GM18951 (cell line): ENCODE measurements around the gene PAPPA.

Experiments used
- POLR2A ChIP-seq: IDR thresholded peaks from 4 replicates; pipeline ENCODE4 v1.6.1; 2011; ENCODE audit warnings: mild to moderate bottlenecking; ENCODE audit not compliant: insufficient read length, insufficient read depth; ENCODE audit errors: extremely low read depth
- in situ Hi-C: fragments of 300-500 bp; cut with MboI; formaldehyde crosslinking; loops from one replicate; pipeline ENCODE4 v1.12.0; 2022; ENCODE audit warnings: low sequenced_read_pairs, mixed read lengths, inconsistent platforms; ENCODE audit not compliant: unreplicated experiment

Gene PAPPA

DNA sequence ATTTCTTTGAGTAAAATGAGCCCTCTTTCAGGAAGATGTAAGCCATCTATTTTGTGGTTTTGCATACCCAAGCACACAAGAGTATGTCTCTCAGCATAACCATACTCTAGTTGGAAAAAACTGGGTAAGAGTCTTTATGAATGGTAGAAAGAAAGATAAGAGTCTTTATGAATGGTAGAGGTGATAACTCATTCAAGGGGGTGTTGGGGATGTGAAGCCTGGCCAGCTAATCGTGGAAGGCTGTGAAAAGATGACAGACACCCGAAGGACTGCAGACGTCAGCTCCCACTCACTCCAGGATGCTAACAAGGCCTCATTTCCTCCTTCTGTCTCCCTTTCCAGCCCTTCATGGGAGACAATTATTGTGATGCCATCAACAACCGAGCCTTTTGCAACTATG, 228.5 kb downstream of the PAPPA start:
- no peak for TF ChIP-seq POLR2A
- in situ Hi-C loops: no loop called here

DNA sequence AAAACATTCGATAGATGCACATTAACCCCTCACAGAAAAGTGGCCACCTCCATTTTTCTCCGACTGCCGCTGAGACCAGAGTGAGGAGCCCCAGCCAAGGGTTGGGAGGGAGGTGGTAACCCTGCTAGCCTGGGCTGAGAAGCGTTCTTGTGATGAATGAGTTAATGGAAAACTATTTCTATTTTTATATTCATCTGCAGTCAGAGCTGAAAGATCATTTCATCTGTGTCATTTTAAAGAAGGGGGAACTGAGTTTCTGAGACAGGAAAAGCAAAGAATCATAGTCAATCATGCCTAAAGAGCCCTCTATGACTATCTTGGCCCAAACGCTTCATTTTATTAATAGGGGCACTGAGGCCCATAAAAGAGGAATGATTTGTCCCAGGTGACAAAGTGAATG, 229.5 kb downstream of the PAPPA start:
- in situ Hi-C loops: no loop called here
- no peak for TF ChIP-seq POLR2A

DNA sequence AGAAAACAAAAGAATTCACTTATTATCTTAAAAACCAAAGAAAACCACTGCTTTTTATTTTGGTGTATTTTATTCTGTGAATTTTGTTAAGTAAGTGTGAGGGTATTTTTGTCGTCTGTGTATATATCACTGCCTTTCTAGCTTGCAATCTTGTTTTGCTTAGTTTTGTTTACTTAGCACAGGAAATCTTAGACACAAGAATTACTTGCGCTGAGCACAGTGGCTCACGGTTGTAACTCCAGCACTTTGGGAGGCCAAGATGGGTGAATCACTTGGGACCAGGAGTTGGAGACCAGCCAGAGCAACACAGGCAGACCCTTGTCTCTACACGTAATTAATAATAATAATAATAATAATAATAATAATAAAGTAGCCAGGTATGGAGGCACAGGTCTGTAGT, 230.3 kb downstream of the PAPPA start:
- in situ Hi-C loops: no loop called here
- no peak for TF ChIP-seq POLR2A

DNA sequence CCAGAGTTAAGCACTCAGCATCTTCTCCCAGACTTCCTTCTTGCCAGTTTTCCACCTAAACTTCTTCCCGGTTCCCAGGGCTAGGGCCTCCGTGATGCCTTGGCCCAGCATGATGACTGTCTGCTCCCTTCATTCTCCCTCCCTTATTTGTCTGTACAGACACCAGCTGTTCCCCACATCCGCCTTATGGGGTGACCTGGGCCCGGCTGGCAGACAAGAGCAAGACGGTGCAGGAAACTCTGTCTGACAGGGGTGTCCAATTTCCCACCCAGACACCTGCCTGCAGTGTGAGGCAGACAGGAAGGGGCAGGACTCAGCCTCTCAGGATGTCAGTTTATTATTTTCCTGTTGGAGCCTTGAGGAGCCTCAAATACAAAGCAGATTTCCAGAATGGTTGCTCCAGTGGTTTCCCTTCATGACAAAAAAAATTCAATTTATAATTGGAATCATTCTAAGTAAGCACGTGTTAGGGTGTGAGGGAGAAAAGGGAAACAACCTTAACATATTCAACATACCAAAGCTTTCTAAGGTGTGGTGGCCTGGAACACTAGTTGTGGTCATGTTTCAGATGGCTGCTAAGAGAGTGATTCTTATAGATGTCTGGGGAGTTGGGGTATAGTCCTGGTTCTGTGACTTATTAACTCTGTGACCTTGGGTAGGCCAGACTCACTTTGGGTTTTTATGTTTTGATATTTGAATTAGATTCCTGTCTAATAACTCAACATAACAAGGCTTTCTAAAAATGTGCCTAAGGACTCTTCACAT, 234.5 kb downstream of the PAPPA start:
- in situ Hi-C loops: no loop called here
- TF ChIP-seq POLR2A: no peak

DNA sequence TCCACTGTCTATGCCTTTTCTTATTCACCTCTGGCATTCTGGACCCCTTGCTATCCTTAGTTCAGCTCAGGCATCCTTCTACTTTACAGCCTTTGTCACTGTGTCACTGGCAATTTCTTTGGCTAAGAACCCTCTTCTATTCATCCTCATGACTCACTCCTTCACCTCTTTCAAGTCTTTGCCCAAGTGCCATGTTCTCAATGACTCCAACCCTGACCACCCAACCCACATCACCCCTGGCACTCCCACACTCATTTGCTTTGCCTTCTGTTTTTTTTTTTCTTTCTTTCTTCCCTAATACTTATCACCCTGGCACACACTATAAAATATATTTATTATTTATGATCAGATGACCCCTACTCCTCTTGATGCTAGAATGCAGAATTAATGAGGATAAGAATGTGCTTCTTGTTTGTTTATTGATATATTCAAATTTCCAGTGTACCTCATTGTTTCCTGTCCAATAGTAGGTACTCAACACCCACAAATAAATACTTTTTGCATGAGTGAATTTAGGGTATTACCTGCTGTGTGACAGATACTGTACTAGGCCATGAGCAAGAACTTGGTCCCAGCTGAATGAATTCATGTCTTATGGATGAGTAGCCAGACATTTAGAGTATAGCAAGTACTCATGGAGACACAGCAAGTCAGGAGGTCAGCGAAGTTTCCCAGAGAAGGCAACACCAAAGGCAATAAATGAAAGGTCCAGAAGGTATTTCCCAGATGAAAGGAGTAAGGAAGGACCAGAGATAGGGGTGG, 236.1 kb downstream of the PAPPA start:
- no peak for TF ChIP-seq POLR2A
- in situ Hi-C loops: no loop called here

DNA sequence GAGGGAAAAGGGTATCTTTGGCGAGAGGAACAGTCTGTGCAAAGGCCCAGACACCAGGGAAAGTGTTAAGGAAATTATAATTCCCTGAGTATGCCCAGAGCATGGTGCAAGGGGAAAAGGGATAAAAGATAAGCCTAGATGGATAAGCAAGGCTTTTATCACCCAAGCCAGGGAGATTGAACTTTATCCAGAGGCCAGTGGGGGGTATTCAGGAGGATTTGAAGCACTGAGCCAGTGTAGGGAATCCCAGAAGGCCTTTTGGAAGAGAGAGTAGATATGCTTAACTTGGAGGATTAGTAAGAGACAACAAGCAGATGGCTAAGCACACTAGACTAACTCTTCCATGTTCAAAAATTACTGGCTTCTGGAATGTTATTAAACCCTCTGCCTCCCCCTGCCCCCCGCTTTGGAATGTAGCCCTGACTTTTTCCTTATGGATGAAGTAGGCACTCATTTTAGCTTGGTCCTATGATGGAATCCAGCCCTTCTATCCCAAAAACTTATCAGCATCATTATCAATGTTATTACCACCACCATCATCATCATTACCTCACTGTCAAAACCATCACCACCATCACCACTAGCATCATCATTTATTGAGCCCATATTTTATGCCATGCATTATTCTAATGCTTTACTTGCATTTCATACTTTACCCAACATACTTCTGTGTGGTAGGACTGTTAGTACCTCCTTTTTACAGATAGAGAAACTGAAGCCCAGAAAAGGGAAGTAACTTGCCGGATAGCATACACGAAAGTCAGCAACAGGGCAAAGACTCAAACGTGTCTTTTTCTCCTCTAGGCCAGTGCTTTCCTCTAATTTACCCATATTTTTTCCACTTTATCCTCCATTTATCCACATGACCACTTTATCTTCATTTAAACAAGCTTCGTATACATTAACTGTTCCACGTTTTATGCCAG, 237.0 kb downstream of the PAPPA start:
- in situ Hi-C loops: no loop called here
- no peak for TF ChIP-seq POLR2A

DNA sequence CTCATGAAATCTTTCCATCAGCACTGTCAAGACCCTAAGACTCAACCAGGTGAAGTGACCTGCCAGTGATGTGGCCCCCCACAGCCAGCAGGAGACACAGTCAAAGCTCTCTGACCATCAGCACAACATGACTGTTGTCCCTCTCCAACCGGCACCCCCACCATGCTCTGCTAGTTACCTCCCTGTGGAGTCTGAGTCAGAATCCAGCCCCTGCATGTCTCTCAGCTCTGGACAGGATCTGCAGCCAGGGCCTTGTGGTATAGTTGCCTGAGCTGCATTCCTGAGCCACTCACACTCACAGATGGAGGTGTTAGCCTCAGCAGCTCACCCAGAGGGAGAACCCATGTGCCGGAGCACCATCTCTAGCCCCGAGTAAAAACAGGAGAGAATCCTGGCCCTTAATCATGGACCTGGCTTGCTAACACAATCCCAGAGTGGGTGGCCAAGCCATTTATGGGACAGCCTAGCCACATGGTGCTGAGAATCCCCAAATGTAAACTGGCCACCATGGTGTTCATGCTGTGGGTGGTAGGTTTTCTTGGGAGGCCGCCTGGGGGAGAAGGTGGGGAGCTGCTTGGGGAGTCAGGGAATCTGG, 237.8 kb downstream of the PAPPA start:
- in situ Hi-C loops: no loop called here
- TF ChIP-seq POLR2A: no peak

DNA sequence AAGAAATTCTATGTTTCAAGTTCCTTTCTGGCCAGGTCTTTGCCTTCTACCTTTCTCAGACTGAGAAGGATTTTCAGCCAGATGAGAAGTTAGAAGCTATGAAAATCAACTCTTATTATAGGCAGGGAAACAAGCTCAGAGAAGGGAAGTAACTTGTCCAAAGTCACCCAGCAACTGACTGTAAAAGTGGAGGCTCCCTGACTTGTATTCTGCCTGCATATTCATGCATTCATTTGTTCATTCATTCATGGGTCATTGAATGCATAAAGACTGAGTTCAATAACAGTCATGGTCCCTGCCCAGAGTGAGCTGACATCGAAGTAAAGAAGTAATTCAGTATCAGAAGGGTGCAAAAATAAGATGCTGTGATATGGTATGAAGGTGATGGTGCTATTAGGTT, 239.6 kb downstream of the PAPPA start:
- TF ChIP-seq POLR2A: no peak
- in situ Hi-C loops: no loop called here

DNA sequence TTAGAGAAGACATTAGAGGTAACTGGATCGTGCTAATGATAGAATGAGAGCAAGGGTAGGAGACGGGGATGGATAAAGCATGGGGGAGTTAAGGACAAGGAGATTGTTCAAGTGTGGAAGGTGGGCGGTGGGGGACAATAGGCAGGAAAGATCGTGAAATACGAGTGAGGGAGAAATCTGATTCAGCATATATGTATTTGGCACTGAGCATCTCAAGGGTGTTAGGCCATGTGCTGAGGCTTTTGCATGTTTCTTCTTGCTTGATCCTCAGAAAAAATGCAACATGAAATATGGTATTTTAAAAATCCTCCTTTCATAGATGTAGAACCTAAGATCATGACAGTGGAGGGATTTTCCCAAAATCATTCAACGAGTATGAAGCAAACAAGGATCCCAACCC, 240.5 kb downstream of the PAPPA start:
- TF ChIP-seq POLR2A: no peak
- in situ Hi-C loops: no loop called here

DNA sequence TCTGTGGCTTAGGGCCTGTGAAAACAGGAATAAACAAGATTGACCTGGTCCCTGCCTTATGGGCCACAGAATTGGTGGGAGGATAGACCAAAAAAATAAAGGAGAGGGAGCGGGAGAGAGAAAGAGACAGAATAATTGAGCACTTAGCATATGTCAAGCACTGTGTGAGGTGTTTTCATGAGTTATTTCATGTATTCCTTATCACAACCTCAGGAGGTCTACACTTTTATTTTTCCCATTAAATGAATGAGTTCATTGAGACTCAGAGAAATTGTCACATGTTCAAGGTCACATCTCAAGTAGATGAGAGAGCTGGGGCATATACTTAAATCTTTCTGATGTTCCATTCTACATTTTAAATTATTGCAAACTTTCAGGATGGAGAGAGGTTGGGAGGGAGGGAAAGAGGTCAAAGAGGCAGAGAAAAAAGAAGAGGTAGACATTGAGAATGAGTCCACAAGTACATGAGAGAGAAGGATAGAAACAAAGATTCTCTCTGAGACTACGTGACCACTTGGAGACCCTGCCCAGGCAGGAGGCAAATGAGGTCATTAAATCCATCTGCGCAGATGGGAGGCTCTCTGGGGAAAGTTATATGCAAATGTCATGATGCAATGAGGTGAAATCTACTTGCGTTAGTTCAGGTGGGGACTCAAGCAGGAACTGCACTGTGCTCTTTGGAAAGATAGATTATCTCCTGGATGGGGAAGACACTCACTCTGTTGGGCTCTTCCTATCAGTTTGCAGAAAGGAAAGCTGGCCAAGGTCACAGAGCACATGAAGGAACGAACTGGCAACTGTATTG, 241.5 kb downstream of the PAPPA start:
- in situ Hi-C loops: no loop called here

DNA sequence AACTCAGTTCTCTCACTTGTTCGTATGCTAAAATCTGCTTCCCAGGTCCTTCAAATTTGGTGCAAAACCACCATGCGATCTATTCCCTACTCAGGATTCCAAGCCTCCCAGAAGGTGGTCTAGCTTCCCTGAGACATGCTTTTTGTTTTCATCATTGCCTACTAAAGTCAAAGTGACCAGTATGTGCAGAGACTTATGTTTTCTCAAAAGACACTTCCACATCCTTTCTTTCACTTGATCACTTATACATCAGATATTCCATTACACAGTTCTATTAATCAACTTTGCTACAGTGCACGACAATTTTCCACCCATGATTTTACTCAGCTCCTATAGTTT, 242.1 kb downstream of the PAPPA start:
- in situ Hi-C loops: no loop called here

More for the DNA sequence above, 241.5 kb downstream of the PAPPA start:
- no peak for TF ChIP-seq POLR2A

DNA sequence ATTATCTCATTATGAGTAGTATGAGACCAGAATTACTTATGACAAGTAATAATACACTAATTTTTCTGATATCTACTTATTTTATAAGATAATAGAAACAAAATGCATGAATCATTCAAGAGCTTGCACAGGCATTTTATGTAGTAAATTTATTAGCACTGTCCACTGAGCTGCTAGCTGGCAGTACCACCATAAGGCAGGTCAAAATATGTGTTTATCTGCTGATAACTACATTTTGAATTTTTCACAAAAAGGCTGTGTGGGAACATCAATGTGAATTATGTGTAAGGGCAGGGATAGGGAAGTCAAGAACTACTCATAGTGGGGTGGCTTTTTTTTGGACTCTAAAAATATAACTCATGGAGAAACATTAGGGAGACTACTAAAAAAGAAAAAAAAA, 249.6 kb downstream of the PAPPA start:
- in situ Hi-C loops: no loop called here
- TF ChIP-seq POLR2A: no peak

More for the DNA sequence above, 242.1 kb downstream of the PAPPA start:
- TF ChIP-seq POLR2A: no peak
